Peyer's patch (tissue), 4 donors: ENCODE data around the gene TMEM132C.

Source experiments
- POLR2A ChIP-seq, 2 donors: fragments of 450-650 bp; IDR thresholded peaks; one replicate each; pipeline ENCODE4 v1.5.1; 2017; ENCODE audit warnings: antibody characterized with exemption in 2 of 2, mild to moderate bottlenecking in 2 of 2, moderate library complexity in 2 of 2
- TF ChIP-seq, protein P1 (sequence below), 6 experiments: fragments of 450-650 bp in 4 of 6; fragments of 200-600 bp in 2 of 6; sonication (generic) in 1 of 6; IDR thresholded peaks; one replicate each; pipeline ENCODE4 v1.5.1; 2017 to 2019; ENCODE audit warnings: antibody characterized with exemption in 6 of 6, mild to moderate bottlenecking in 3 of 6, moderate library complexity in 1 of 6

DNA sequence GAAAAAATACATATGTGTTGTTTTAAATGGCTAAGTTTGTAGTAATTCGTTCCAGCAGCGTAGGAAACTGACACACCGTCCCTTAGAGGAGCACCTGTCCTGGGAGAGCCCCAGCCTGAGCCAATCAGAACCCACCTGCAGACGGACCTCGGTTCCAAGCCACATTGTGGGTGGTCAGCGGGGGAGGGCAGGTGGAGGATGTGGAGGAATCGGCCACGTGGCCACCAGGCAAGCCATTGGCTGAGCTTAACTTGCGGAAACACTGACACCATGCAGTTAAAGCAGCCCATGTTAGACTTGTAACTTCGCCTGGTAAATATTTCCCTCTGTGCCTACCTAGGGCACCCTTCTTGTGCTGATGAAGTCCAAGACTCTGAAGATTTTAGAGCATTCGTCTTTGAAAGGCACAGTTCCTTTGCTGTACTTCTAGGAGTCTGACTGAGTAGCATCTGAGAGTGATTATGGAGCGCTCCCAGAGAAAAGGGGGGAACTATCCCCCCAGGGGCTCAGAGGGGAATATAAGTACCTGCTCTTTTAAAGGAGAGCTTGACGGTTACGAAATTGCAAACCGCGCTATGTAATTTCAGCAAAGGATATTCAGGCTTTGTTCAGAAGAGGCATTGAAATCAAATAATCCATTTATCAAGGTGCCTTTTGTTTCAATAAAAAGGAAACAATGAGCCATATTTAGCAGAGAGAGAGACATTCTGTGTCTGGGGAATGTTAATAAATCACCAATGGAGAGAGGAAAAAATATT is 135.7 kb downstream of the TMEM132C start:
- no peak for TF ChIP-seq POLR2A (IDR thresholded peaks at IDR 0.05)
- TF ChIP-seq, protein P1, sequence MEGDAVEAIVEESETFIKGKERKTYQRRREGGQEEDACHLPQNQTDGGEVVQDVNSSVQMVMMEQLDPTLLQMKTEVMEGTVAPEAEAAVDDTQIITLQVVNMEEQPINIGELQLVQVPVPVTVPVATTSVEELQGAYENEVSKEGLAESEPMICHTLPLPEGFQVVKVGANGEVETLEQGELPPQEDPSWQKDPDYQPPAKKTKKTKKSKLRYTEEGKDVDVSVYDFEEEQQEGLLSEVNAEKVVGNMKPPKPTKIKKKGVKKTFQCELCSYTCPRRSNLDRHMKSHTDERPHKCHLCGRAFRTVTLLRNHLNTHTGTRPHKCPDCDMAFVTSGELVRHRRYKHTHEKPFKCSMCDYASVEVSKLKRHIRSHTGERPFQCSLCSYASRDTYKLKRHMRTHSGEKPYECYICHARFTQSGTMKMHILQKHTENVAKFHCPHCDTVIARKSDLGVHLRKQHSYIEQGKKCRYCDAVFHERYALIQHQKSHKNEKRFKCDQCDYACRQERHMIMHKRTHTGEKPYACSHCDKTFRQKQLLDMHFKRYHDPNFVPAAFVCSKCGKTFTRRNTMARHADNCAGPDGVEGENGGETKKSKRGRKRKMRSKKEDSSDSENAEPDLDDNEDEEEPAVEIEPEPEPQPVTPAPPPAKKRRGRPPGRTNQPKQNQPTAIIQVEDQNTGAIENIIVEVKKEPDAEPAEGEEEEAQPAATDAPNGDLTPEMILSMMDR (IDR thresholded peaks at IDR 0.05), result no peak
